PC-3 (cell line): ENCODE data around the gene RAB34.

ENCODE experiments used
- EZH2 ChIP-seq: fragments of 300-600 bp; sonication (generic); IDR thresholded peaks from one replicate; pipeline ENCODE4 v1.6.1; 2017; ENCODE audit warnings: antibody characterized with exemption, mild to moderate bottlenecking, low read length; ENCODE audit not compliant: unreplicated experiment
- TF ChIP-seq, protein P1 (sequence below): fragments of 300-600 bp; sonication (generic); conservative IDR thresholded peaks from 2 replicates; pipeline ENCODE4 v1.5.1; 2017; ENCODE audit warnings: antibody characterized with exemption, low read depth, mild to moderate bottlenecking, low read length

DNA sequence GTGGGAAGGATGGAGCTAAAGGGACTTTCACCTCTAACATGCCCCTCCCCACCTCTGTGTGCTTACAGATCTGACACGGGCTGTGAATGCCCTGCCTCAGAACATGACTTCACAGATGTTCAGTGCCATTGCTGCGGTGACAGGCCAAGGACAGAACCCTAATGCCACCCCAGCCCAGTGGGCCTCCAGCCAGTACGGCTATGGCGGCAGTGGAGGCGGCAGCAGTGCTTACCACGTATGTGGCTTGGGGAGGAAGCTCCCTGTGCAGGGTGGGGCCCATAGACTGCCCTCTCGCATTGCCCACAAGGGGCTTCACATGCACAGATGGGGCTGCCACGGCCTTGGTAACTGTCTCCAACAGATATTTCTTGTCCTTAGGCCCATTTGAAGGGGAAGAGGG lies 17.4 kb downstream of the RAB34 start:
- TF ChIP-seq, protein P1, sequence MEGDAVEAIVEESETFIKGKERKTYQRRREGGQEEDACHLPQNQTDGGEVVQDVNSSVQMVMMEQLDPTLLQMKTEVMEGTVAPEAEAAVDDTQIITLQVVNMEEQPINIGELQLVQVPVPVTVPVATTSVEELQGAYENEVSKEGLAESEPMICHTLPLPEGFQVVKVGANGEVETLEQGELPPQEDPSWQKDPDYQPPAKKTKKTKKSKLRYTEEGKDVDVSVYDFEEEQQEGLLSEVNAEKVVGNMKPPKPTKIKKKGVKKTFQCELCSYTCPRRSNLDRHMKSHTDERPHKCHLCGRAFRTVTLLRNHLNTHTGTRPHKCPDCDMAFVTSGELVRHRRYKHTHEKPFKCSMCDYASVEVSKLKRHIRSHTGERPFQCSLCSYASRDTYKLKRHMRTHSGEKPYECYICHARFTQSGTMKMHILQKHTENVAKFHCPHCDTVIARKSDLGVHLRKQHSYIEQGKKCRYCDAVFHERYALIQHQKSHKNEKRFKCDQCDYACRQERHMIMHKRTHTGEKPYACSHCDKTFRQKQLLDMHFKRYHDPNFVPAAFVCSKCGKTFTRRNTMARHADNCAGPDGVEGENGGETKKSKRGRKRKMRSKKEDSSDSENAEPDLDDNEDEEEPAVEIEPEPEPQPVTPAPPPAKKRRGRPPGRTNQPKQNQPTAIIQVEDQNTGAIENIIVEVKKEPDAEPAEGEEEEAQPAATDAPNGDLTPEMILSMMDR, result no peak
- no peak for TF ChIP-seq EZH2
